ENCODE measurements around the gene ADGRD1.

DNA sequence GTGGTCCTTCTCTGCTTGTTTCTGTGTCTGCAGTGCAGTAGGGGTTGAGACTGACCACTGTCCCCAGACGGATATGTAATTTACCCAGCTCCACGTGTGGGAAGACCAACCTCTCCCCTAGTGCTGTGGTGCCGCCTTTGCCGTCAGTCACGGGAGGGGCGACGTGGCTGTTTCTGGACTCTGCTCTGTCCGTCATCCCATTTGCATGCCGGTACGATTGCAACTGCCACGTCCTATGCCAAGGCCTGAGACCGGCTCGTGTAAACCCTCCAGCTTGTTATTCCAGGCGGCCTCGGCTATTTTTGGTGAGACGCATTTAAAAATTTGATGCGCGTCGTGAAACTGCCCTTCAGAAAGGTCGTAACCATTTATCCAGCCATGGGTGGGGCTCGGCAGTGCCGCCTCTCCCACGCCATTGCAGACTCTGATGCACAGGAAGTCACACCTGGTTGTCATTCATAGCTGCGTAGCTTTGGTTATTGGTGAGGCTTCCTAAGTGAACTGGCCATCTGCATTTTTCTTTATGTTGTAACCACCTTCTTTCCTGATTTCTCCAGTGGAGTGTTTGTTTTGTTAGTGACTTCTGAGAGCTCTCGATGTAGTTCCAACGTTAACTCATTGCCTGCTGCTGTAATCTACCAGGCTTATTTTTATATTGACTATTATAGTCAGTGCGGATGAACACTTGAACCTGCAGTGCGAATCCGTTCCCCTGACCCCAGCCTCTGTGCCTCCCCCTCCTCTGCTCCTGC, 75.1 kb downstream of the ADGRD1 start:
- TF ChIP-seq, protein P1, sequence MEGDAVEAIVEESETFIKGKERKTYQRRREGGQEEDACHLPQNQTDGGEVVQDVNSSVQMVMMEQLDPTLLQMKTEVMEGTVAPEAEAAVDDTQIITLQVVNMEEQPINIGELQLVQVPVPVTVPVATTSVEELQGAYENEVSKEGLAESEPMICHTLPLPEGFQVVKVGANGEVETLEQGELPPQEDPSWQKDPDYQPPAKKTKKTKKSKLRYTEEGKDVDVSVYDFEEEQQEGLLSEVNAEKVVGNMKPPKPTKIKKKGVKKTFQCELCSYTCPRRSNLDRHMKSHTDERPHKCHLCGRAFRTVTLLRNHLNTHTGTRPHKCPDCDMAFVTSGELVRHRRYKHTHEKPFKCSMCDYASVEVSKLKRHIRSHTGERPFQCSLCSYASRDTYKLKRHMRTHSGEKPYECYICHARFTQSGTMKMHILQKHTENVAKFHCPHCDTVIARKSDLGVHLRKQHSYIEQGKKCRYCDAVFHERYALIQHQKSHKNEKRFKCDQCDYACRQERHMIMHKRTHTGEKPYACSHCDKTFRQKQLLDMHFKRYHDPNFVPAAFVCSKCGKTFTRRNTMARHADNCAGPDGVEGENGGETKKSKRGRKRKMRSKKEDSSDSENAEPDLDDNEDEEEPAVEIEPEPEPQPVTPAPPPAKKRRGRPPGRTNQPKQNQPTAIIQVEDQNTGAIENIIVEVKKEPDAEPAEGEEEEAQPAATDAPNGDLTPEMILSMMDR (IDR thresholded peaks at IDR 0.05) = no peak
- TF ChIP-seq, protein P2, sequence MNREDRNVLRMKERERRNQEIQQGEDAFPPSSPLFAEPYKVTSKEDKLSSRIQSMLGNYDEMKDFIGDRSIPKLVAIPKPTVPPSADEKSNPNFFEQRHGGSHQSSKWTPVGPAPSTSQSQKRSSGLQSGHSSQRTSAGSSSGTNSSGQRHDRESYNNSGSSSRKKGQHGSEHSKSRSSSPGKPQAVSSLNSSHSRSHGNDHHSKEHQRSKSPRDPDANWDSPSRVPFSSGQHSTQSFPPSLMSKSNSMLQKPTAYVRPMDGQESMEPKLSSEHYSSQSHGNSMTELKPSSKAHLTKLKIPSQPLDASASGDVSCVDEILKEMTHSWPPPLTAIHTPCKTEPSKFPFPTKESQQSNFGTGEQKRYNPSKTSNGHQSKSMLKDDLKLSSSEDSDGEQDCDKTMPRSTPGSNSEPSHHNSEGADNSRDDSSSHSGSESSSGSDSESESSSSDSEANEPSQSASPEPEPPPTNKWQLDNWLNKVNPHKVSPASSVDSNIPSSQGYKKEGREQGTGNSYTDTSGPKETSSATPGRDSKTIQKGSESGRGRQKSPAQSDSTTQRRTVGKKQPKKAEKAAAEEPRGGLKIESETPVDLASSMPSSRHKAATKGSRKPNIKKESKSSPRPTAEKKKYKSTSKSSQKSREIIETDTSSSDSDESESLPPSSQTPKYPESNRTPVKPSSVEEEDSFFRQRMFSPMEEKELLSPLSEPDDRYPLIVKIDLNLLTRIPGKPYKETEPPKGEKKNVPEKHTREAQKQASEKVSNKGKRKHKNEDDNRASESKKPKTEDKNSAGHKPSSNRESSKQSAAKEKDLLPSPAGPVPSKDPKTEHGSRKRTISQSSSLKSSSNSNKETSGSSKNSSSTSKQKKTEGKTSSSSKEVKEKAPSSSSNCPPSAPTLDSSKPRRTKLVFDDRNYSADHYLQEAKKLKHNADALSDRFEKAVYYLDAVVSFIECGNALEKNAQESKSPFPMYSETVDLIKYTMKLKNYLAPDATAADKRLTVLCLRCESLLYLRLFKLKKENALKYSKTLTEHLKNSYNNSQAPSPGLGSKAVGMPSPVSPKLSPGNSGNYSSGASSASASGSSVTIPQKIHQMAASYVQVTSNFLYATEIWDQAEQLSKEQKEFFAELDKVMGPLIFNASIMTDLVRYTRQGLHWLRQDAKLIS (CRISPR knock-in tag; IDR thresholded peaks at IDR 0.05; ENCODE audit: borderline replicate concordance) = no peak
- TF ChIP-seq, protein P3, sequence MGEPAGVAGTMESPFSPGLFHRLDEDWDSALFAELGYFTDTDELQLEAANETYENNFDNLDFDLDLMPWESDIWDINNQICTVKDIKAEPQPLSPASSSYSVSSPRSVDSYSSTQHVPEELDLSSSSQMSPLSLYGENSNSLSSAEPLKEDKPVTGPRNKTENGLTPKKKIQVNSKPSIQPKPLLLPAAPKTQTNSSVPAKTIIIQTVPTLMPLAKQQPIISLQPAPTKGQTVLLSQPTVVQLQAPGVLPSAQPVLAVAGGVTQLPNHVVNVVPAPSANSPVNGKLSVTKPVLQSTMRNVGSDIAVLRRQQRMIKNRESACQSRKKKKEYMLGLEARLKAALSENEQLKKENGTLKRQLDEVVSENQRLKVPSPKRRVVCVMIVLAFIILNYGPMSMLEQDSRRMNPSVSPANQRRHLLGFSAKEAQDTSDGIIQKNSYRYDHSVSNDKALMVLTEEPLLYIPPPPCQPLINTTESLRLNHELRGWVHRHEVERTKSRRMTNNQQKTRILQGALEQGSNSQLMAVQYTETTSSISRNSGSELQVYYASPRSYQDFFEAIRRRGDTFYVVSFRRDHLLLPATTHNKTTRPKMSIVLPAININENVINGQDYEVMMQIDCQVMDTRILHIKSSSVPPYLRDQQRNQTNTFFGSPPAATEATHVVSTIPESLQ (CRISPR knock-in tag; IDR thresholded peaks at IDR 0.05) = no peak
- TF ChIP-seq IRF2 (CRISPR knock-in tag; IDR thresholded peaks at IDR 0.05; ENCODE audit: borderline replicate concordance, low read depth) (no peak), NR3C1 (CRISPR knock-in tag; conservative IDR thresholded peaks at IDR 0.05; ENCODE audit: low read depth) (no peak)

Data from WTC11 (cell line).